ENCODE results near the gene INAFM2. TPM values are rescaled to one million over a fixed set of nuclear protein-coding genes. Genes with fewer than 3 reads are reported as not detected.

The INAFM2 gene
- total and polyA plus RNA-seq, 2 of the 4 experiments (the other 2 are of a cell fraction), result 10.4 to 14.0 TPM

DNA sequence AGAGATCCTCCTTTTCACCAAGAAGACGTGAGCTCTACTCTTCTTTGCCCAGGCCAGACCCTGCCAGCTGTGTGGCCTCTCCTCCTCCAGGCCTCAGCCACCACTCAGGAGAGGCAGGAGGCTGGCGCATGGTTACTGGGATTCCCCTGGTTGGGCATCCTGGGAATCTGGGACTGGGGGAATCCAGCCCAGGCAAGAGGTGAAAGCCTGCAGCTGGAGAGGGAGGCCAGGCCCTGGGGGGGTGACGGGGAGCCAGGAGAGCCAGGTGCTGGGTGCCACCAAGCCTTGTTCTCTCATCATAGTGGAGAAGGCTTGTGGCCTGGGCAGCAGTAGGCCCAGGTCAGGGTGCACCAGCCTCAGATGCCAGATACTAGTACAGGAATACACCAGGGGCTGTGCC lies 11.0 kb downstream of the INAFM2 start:
- ChIA-PET CTCF (interaction anchor here (0.7 to 1.0 kb wide), 2 partner anchors 10 to 14 kb away, joined by 4 to 5 read pairs; no protein-coding TSS in a partner anchor), POLR2A (ENCODE audit: unreplicated experiment) (no interaction called here)
- Histone ChIP-seq H4K8ac (ENCODE audit: low read depth in 2 of 2, low read length in 2 of 2) (peak overlapping the region; percentile 36 to 55; a peak in 2 of 4 replicates), H3K4me1 (ENCODE audit: control insufficient read depth, insufficient read depth, low read length) (peaks cover 38% of the 10 kb centered on the region), H3K9me1 (ENCODE audit: insufficient read depth, low read length) (peaks cover 34% of the 10 kb centered on the region), H2BK20ac (ENCODE audit: low read depth, low read length) (no peak overlapping the region), H3K18ac (ENCODE audit: low read depth, low read length) (peak overlapping the region; percentile 26; the same call in 1 of the 2 replicates), H3K23ac (ENCODE audit: low read depth, low read length) (peak overlapping the region; percentile 77; the same call in 1 of the 2 replicates), H3K14ac (replicated peaks; ENCODE audit: low read depth, low read length) (peak overlapping the region; percentile 60; the same call in 1 of the 2 replicates), H2BK5ac (ENCODE audit: low read depth, low read length, poor library complexity, severe bottlenecking) (peak overlapping the region; percentile 87), H2AK5ac (ENCODE audit: low read depth, low read length) (peak overlapping the region; percentile 87), H4K91ac (ENCODE audit: insufficient read depth, low read depth, low read length) (peak overlapping the region; percentile 70; the same call in 1 of the 2 replicates), H3K9me3 (ENCODE audit: control insufficient read depth, insufficient read depth, low read length) (no peaks in the 10 kb centered on the region), H2AFZ (replicated peaks; ENCODE audit: low read length, poor library complexity) (peak overlapping the region; percentile 38), H4K5ac (ENCODE audit: low read depth, low read length) (no peak overlapping the region; the same call in 1 of the 2 replicates), H3K56ac (ENCODE audit: extremely low read depth, insufficient read depth, low read length) (no peak overlapping the region), H3K36me3 (ENCODE audit: control insufficient read depth, insufficient read depth, low read length) (peaks cover 19% of the 10 kb centered on the region), H3K4ac (ENCODE audit: low read depth, low read length) (peak overlapping the region; percentile 67), H3K27me3 (ENCODE audit: control insufficient read depth, insufficient read depth, low read length) (no peaks in the 10 kb centered on the region), H3K27ac (ENCODE audit: insufficient read depth, low read length) (peak overlapping the region; percentile 60), H3K79me1 (ENCODE audit: low read depth in 1 of 2, low read length in 2 of 2) (peaks cover 24 to 81% of the 10 kb centered on the region in 2 experiments; a peak in 3 of 4 replicates), H4K20me1 (ENCODE audit: insufficient read depth, low read length) (peaks cover 3% of the 10 kb centered on the region; the same call in 1 of the 2 replicates), H2BK15ac (ENCODE audit: low read depth, low read length) (no peak overlapping the region; the same call in 2 of the 3 replicates), H3K4me2 (ENCODE audit: low read depth, low read length) (no peak overlapping the region), H2BK120ac (ENCODE audit: low read depth, low read length) (peak overlapping the region; percentile 66; the same call in 1 of the 2 replicates), H3K4me3 (ENCODE audit: insufficient read depth, low read depth, low read length) (no peak overlapping the region), H2AK9ac (replicated peaks; ENCODE audit: low read depth, low read length, poor library complexity) (peak overlapping the region; percentile 84), H3K9ac (ENCODE audit: low read depth, low read length) (peak overlapping the region; percentile 8; the same call in 1 of the 2 replicates)
- no peak for ATAC-seq (ENCODE audit: low read depth)
- in situ Hi-C loops (cut with MboI; ENCODE audit: low sequenced_read_pairs), result no loop called here
- TF ChIP-seq MAFK (IDR thresholded peaks at IDR 0.05; ENCODE audit: low read depth, low read length) (no peak), NFE2L2 (IDR thresholded peaks at IDR 0.05; ENCODE audit: low read depth, low read length) (no peak), CEBPB (IDR thresholded peaks at IDR 0.05; ENCODE audit: low read depth, low read length) (no peak), MAZ (IDR thresholded peaks at IDR 0.05; ENCODE audit: borderline replicate concordance, low read depth, low read length) (no peak), BHLHE40 (IDR thresholded peaks at IDR 0.05; ENCODE audit: low read depth, low read length) (no peak)
- TF ChIP-seq, protein P1, sequence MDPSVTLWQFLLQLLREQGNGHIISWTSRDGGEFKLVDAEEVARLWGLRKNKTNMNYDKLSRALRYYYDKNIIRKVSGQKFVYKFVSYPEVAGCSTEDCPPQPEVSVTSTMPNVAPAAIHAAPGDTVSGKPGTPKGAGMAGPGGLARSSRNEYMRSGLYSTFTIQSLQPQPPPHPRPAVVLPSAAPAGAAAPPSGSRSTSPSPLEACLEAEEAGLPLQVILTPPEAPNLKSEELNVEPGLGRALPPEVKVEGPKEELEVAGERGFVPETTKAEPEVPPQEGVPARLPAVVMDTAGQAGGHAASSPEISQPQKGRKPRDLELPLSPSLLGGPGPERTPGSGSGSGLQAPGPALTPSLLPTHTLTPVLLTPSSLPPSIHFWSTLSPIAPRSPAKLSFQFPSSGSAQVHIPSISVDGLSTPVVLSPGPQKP (IDR thresholded peaks at IDR 0.05; ENCODE audit: borderline replicate concordance, low read depth, low read length), result no peak
- BruUV-seq (replicated peaks), result no TSS peak
- DNase-seq, result no peak
- dilution Hi-C loops (cut with HindIII; ENCODE audit: low sequenced_read_pairs, unreplicated experiment), result no loop called here
- 100% methylated on average over 1 of the region's 3 CpGs; no CpG with 5 or more reads in 1 of the 2 experiments for WGBS, 2 experiments (ENCODE audit: extremely low coverage in 2 of 2, insufficient read length in 1 of 2)
- intact Hi-C loops (cut with micrococcal nuclease), result no loop called here
